HG02759 (cell line): ENCODE measurements around the gene LIMA1.
"Not testable (repeated sequence)": the region's sequence is repeated elsewhere in the genome, so short reads cannot be mapped to it uniquely, and the experiment has no call there.

Experiments
- ATAC-seq: cut with Tn5 transposase; IDR thresholded peaks from one replicate; pipeline ENCODE4 v1.9.1; 2021; ENCODE audit warnings: mild to moderate bottlenecking, moderate library complexity; ENCODE audit not compliant: unreplicated experiment

Gene LIMA1

GRCh38 chr12:50219544-50219943 is 63.8 kb downstream of the LIMA1 start:
- ATAC-seq, result no peak

DNA sequence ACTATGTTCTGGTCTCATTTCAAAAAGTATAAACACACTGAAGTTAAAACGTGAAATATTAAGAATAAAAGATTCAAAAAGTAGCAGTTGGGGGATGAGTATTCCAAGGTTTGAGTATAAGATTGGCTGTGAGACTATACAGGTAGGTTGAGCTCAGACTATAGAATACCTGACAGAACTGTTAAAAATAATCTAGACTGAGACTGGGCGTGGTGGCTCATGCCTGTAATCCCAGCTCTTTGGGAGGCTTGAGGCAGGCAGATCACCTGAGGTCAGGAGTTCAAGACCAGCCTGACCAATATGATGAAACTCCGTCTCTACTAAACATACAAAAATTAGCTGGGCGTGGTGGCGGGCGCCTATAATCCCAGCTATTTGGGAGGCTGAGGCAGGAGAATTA is 64.3 kb downstream of the LIMA1 start:
- ATAC-seq, result not testable (repeated sequence)

DNA sequence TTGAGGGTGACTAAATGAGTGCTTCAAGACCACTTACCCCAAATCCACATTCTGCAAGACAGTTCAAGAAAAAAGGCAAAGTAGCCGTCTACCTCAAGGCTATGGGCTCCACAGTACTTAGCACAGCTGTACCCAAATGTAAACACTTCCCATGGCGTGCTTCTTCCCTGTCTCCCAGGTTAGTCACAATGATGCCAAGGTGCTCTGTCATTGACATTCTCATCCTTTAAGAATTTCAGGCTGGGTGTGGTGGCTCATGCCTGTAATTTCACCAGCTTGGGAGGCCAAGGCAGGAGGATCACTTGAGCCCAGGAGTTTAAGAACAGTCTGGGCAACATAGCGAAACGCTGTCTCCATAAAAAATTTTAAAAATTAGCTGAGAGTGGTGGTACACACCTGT is 64.9 kb downstream of the LIMA1 start:
- no peak for ATAC-seq

DNA sequence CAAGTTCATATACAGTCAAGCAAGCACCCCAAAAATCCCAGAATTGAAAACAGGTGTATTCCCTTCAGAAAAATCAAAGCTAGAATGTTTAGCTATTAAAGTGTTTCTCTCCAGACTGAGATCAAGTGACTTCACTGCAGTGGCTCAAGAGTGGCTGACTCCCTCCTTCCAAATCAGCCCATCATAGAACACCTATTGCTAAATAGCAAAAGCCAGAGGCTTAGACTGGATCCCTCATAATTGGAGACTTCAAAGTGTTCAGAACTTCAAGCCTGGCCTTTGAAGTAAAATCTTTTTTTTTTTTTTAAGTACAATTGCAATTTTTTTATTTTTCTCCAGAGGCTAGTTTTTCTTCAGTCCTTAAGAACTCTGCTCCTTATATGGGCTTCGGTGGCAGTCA is 66.1 kb downstream of the LIMA1 start:
- no peak for ATAC-seq

GRCh38 chr12:50215033-50215432 is 68.3 kb downstream of the LIMA1 start:
- ATAC-seq, result no peak

GRCh38 chr12:50214018-50214417 is 69.3 kb downstream of the LIMA1 start:
- ATAC-seq, result no peak

- ATAC-seq, result no peak
Measured at GRCh38 chr12:50213439-50213838, 69.9 kb downstream of the LIMA1 start.

DNA sequence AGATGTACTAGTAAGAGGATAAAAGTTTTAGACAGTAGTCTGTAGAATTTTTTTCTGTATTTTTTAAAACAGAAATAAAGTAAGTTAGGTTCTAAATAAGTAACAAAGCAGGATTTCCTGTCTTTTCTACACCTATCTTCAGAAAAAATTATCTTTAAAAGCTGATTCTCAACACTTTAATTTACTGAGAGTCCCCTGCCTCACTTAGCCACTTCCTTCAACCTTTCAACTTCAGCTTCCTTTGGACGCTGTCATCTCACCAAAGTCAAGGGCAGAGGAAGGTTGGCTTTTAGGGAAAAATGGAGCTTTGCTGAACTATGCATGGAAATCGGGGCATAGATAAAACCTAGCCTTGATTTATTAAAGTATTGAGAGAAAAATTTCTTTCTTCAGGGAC is 71.3 kb downstream of the LIMA1 start:
- ATAC-seq, result no peak

GRCh38 chr12:50211392-50212070 is 71.8 kb downstream of the LIMA1 start:
- ATAC-seq, result no peak

DNA sequence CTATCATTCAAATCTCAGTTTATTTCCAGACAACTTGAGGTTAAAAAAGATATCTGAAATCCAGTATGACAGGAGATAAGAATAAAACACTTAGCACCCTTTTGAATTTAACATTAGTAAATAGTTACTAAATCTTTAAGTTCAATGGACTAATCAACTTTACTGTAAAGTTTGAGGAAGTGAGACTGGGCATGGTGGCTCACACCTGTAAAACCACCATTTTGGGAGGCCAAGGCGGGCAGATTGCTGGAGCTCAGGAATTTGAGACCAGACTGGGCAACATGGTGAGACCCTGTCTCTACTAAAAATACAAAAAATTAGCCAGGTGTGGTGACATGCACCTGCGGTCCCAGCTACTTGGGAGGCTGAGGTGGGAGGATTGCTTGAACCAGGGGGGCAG is 75.9 kb downstream of the LIMA1 start:
- no peak for ATAC-seq

GRCh38 chr12:50205648-50206047 is 77.7 kb downstream of the LIMA1 start:
- ATAC-seq, result no peak

DNA sequence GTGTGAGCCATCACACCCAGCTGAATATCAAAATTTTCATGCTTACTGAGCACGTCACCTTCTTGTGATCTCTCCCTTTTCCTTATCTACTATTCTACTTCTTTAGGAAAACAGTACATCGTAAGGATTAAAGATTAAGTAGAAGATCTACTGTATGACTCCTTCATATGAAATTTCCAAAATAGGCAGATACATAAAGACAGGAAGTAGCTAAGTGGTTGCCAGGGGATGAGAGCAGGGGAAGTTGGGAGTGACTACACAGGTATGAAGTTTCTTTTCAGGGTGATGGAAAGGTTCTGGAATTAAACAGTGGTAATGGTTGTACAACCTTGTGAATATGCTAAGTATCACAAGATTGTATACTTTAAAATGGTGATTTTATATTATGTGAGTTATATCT is 79.6 kb downstream of the LIMA1 start:
- ATAC-seq, result no peak

GRCh38 chr12:50201987-50202521 is 81.3 kb downstream of the LIMA1 start:
- no peak for ATAC-seq

DNA sequence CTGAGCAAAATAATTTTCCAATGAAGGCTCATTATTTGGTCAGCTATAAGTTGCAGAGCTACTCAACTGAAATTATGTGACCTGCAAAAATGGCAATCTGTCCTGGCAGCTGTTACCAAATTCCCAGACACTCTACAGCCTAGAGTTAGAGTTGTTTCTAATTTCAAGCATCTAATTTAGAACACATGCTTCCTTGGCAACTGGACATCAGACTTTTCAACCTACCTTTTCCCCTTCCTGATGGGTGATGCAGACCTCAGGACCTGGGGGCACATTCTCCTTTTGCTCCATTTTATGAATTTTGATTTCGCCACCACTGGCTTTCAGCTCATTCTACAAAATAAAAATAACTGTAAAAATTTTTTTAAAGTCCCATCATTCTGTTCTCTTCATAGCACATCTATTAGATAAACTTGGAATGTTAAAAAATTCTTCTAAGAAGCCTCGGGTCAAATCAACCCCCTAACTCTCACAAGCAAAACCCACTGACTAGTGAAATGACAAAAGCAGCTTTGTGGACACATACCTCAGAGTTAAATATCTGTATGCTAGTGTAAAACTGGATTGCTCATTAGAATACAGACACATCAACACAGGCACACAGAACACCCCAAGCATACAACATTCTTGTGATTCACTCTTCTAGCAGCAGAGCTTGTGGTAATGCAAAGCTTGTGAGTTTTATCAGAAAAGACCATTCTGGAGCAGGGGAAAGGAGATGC is 82.6 kb downstream of the LIMA1 start:
- ATAC-seq, result no peak

DNA sequence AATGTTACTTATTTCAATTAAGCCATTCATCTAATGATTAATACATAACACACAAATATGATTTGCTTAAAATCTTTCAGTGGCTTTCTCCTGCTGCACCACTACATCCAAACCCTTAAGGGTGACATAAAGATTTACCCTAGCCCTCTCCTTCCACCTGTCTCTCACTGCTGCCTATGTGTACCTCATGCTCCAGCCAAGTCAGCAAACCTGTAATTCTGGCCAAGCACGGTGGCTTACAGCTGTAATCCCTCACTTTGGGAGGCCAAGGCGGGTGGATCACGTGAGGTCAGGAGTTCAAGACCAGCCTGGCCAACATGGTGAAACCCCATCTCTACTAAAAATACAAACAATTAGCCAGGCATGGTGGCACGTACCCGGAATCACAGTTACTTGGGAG is 84.5 kb downstream of the LIMA1 start:
- ATAC-seq, result no peak

- ATAC-seq, result no peak
Measured at GRCh38 chr12:50197297-50197727, 86.0 kb downstream of the LIMA1 start.

DNA sequence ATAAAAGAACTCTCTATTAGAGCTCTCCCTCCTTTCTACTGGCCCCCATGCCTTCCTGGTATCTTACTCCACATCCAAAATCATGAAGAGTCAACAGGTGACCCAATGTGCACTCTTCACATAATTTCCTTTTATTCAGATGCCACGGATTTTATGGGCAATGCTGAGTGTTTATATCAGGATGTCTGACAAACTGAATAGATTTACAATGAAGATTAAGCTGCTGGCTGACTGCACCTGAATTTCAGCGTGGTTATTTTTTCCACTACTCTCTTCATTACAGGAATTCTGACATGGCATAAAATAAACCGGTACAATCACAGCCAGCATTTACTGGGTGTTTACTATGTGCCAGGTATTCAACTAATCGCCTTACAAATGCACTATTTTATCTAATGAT is 86.8 kb downstream of the LIMA1 start:
- no peak for ATAC-seq

GRCh38 chr12:50195832-50196231 is 87.5 kb downstream of the LIMA1 start:
- no peak for ATAC-seq

DNA sequence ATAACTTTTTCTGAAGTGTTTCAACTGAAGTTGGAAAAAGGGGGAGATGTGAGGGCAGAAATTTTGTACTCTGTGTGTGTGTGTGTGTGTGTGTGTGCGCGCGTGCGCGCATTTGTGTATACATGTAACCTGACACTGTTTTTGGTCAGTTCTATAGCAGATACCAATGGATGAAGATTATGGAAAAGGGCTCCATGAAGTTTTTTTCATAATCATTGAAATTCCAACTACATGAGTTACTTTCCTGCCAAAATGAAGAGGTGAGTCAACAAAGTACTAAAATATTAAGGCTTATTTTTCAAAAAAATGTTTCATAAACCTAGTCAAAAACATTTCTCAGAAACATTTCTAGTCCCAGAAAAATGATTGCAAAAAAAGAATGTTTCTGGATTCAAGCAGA is 90.4 kb downstream of the LIMA1 start:
- ATAC-seq, result no peak

DNA sequence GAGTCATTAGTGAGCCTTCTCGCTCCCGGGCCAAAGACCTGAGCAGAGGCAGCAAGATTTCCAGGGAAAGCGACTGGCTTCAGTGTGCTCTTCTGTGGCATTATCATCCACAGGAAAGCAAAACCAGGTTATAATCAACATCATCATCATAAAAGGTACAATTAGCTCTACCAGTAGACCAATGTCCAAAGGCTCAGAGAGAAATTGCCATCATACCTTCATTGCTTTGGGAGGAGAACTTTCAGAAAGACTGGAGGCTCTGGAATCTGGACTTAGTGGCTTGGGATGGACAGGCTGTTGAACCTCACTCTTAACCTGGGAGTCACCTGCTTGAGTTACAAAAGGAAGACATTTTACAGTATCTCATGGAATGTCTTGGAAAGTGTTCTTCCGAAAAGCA is 91.1 kb downstream of the LIMA1 start:
- ATAC-seq, result no peak

GRCh38 chr12:50190859-50191258 is 92.5 kb downstream of the LIMA1 start:
- no peak for ATAC-seq

DNA sequence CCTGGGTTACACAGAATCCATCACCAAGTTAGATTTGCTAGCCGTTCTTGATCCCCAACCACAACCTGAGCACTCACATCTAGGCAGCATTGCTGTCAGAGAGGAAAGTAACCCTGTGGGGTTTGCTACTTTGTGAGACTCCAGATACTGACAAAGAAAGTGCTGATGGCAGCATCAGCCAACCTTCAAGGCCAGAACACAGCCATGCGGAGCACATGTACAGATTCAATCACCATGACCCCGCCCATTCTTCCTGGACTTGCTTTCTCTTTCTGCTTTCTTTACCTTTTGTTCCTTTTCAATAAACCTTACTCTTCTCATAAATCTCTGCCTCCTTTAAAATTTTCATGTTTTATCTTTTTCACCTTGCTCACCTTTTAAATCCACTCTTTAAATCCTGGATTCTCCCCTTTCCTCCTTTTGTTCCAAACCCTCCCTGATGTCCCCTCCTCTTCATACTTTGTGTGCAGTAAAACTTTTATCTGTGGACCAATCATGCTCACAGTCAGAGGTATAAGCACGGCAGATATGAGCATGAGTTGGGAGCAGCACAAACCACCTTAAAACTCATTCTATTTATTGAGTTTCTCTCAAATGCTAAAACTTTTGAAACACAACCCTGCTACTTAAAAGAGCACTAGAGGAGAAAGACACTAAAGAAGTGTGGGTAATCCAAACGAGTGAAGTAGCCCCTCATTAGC is 94.3 kb downstream of the LIMA1 start:
- ATAC-seq, result no peak
